Spleen (tissue), 11 donors: Measurements from ENCODE around the gene C1QTNF5. TPM values are rescaled to one million over a fixed set of nuclear protein-coding genes. Genes with fewer than 3 reads are reported as not detected.

Source experiments
- DNase-seq: peaks from one replicate; pipeline ENCODE4 v3.0.0-alpha.2; 2020
- H3K27ac ChIP-seq, 8 donors: fragments of 200-600 bp; sonication (generic) in 7 of 8; 1 replicate in 4 of 8; 2 replicates in 4 of 8; pipeline versions ENCODE4 v1.5.0 to v1.8.0; 2016 to 2021; ENCODE audit warnings: inconsistent platforms in 4 of 8, mild to moderate bottlenecking in 4 of 8, moderate library complexity in 1 of 8
- H3K27me3 ChIP-seq, 7 donors: fragments of 200-600 bp; sonication (generic) in 6 of 7; replicated peaks in 1 of 7; 1 replicate in 4 of 7; 2 replicates in 3 of 7; pipeline versions ENCODE4 v1.5.0 to v1.8.0; 2016 to 2021; ENCODE audit warnings: inconsistent platforms in 3 of 7, mild to moderate bottlenecking in 1 of 7
- H3K36me3 ChIP-seq, 6 donors: fragments of 200-600 bp; sonication (generic) in 5 of 6; 1 replicate in 4 of 6; 2 replicates in 2 of 6; pipeline versions ENCODE4 v1.5.0 to v1.8.0; 2016 to 2021; ENCODE audit warnings: inconsistent platforms in 2 of 6
- H3K4me1 ChIP-seq, 6 donors: fragments of 200-600 bp; sonication (generic) in 5 of 6; 1 replicate in 3 of 6; 2 replicates in 3 of 6; pipeline versions ENCODE4 v1.5.0 to v1.8.0; 2016 to 2021; ENCODE audit warnings: inconsistent platforms in 3 of 6
- H3K4me3 ChIP-seq, 8 donors: fragments of 200-600 bp; sonication (generic) in 7 of 8; 1 replicate in 4 of 8; 2 replicates in 4 of 8; pipeline versions ENCODE4 v1.5.0 to v1.8.0; 2016 to 2021; ENCODE audit warnings: inconsistent platforms in 4 of 8, mild to moderate bottlenecking in 4 of 8, moderate library complexity in 2 of 8
- H3K9me3 ChIP-seq, 8 donors: fragments of 200-600 bp; sonication (generic) in 7 of 8; 1 replicate in 4 of 8; 2 replicates in 4 of 8; pipeline versions ENCODE4 v1.5.0 to v1.8.0; 2016 to 2021; ENCODE audit warnings: inconsistent platforms in 4 of 8
- POLR2A ChIP-seq, 3 donors: fragments of 450-650 bp; IDR thresholded peaks; one replicate each; pipeline ENCODE4 v1.5.1; 2017; ENCODE audit warnings: antibody characterized with exemption in 3 of 3, mild to moderate bottlenecking in 1 of 3
- POLR2AphosphoS5 ChIP-seq, 3 donors: sonication (generic); formaldehyde crosslinking; IDR thresholded peaks; one replicate each; pipeline ENCODE4 v1.5.1; 2017; ENCODE audit warnings: antibody characterized with exemption in 3 of 3
- WGBS, 5 donors: extraction: QIAGEN DNeasy Blood & Tissue Kit in 3 of 5; methylation state at CpG; one replicate each; pipeline versions ENCODE4 v1.1.5 to v1.1.7; 2013 to 2018; 5-methylcytosine and 5-hydroxymethylcytosine counted together
- intact Hi-C: fragments of 100-400 bp; cut with DNase I; formaldehyde crosslinking; loops from one replicate; pipeline ENCODE4 v1.15.0; 2023; ENCODE audit warnings: low total_unique reads
- polyA plus RNA-seq, 3 donors: library from polyadenylated mRNA; stranded (reverse); fragments of 200-250 nt; gene quantifications; one replicate each; pipeline ENCODE4 v1.2.1, GENCODE V29; 2013
- total RNA-seq, 7 donors: library from RNA; depleted of rRNA in 3 of 7; stranded (reverse); fragments of >200 nt in 3 of 7; fragmentation: NEBNext Ultra II Directional in 4 of 7; extraction: Animal tissue kit (Norgen Biotek cat#: 25700) in 4 of 7; gene quantifications; one replicate each; pipeline versions ENCODE4 v1.1.0 to v1.2.1, GENCODE V29; 2016 to 2021
- TF ChIP-seq, protein P1 (sequence below), 11 experiments: fragments of 200-600 bp in 7 of 11; fragments of 450-650 bp in 4 of 11; sonication (generic) in 4 of 11; IDR thresholded peaks in 8 of 11; conservative IDR thresholded peaks in 3 of 11; 1 replicate in 7 of 11; 2 replicates in 4 of 11; pipeline versions ENCODE4 v1.4.0 to v1.8.0; 2016 to 2021; ENCODE audit warnings: antibody characterized with exemption in 11 of 11, inconsistent platforms in 4 of 11, mild to moderate bottlenecking in 1 of 11
- donor health status: healthy with polysubstance abuse.
- donor health status: DM: no; HTN: no; CAD: no; lungs with moderate emphysema.
- donor health status: DM: no; HTN: no; CAD: no.
- donor health status: Bipolar disorder and iron deficiency.
- donor health status: healthy.
- donor health status: DM: no; HTN: no; CAD: no.
- donor health status: DM: yes; HTN: yes; CAD: no.

The C1QTNF5 gene
- total and polyA plus RNA-seq, 10 donors = 10.3 to 55.0 (median 29.9) TPM

GRCh38 chr11:119338318-119338890, 2.3 kb downstream of the C1QTNF5 start:
- no peak for TF ChIP-seq POLR2AphosphoS5 (IDR thresholded peaks at IDR 0.05)
- TF ChIP-seq, protein P1, sequence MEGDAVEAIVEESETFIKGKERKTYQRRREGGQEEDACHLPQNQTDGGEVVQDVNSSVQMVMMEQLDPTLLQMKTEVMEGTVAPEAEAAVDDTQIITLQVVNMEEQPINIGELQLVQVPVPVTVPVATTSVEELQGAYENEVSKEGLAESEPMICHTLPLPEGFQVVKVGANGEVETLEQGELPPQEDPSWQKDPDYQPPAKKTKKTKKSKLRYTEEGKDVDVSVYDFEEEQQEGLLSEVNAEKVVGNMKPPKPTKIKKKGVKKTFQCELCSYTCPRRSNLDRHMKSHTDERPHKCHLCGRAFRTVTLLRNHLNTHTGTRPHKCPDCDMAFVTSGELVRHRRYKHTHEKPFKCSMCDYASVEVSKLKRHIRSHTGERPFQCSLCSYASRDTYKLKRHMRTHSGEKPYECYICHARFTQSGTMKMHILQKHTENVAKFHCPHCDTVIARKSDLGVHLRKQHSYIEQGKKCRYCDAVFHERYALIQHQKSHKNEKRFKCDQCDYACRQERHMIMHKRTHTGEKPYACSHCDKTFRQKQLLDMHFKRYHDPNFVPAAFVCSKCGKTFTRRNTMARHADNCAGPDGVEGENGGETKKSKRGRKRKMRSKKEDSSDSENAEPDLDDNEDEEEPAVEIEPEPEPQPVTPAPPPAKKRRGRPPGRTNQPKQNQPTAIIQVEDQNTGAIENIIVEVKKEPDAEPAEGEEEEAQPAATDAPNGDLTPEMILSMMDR (IDR thresholded peaks at IDR 0.05 in 8 of 11, conservative IDR thresholded peaks at IDR 0.05 in 3 of 11) = peak; percentile 26 to 85 (median 79)
- 24 to 40% (median 27%) methylated on average over 17 of the region's 17 CpGs for WGBS, 5 donors
- Histone ChIP-seq H3K27me3 (peaks cover 3 to 50% (median 16%) of the 10 kb centered on the region in 7 donors), H3K27ac (peak overlapping the region in 2 of 8 donors; percentile 16 to 36), H3K4me1 (peaks cover 43 to 86% (median 73%) of the 10 kb centered on the region in 6 donors), H3K4me3 (peak overlapping the region in 1 of 8 donors; percentile 70), H3K36me3 (peaks cover 0 to 18% (median 8%) of the 10 kb centered on the region in 6 donors), H3K9me3 (no peaks in the 10 kb centered on the region)
- peak; percentile 88 for DNase-seq
- intact Hi-C loops = no loop called here

GRCh38 chr11:119337581-119338317, 2.9 kb downstream of the C1QTNF5 start:
- Histone ChIP-seq H3K4me1 (peaks cover 43 to 93% (median 75%) of the 10 kb centered on the region in 6 donors), H3K27me3 (peaks cover 3 to 45% (median 16%) of the 10 kb centered on the region in 7 donors), H3K4me3 (peak overlapping the region in 1 of 8 donors; percentile 70), H3K27ac (peak overlapping the region in 2 of 8 donors; percentile 16 to 36), H3K36me3 (peaks cover 0 to 18% (median 8%) of the 10 kb centered on the region in 6 donors), H3K9me3 (no peaks in the 10 kb centered on the region)
- no peak for TF ChIP-seq POLR2AphosphoS5 (IDR thresholded peaks at IDR 0.05)
- TF ChIP-seq, protein P1 (IDR thresholded peaks at IDR 0.05 in 8 of 11, conservative IDR thresholded peaks at IDR 0.05 in 3 of 11) = no peak
- no peak for TF ChIP-seq POLR2A (IDR thresholded peaks at IDR 0.05)
- WGBS, 5 donors = 70 to 83% (median 78%) methylated on average over 6 to 9 of the region's 9 CpGs
- intact Hi-C loops = no loop called here
- peak; percentile 66 for DNase-seq

DNA sequence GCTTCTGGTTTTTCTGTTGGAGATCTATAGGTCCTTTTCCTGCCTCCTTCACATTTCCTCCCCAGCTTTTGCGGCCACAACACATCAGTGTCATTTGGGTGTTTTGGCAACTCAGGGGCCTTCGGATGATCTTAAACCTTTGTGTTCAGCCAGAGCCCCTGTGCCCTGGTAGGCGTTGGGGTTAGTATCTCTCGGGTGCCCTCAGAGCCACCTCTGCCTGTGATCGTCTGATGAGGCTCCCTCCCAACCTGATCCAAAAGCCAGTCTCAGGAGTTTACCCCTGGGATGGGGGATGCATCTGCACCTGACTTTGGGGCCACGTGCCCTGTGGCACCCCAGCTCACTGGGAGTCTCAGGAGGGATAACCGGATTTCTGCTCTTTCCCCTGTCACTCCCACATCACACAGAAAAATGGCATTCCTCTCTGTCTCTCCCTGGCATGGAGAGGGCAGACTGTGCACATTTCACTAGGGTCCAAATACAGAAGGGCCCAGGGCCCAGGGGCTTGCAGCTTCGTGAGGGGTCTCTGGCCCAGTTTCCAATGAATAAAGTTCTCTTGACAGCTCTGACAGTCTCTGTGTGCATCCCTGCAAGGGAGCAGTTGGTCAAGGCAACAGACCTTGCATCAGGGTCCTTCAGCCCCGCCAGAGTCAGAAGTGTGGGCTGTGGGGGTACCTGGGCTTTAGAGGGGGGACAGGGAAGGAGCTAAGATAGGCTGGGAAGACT, 3.8 kb downstream of the C1QTNF5 start:
- no peaks in the 10 kb centered on the region for H3K9me3 ChIP-seq
- H3K27ac ChIP-seq = no peak overlapping the region
- TF ChIP-seq POLR2AphosphoS5 (IDR thresholded peaks at IDR 0.05) (no peak), POLR2A (IDR thresholded peaks at IDR 0.05) (no peak)
- TF ChIP-seq, protein P1 (IDR thresholded peaks at IDR 0.05 in 8 of 11, conservative IDR thresholded peaks at IDR 0.05 in 3 of 11) = no peak
- 80 to 93% (median 91%) methylated on average over 9 of the region's 9 CpGs for WGBS, 5 donors
- peaks cover 43 to 93% (median 73%) of the 10 kb centered on the region in 6 donors for H3K4me1 ChIP-seq
- peaks cover 0 to 18% (median 8%) of the 10 kb centered on the region in 6 donors for H3K36me3 ChIP-seq
- intact Hi-C loops = no loop called here
- peaks cover 3 to 36% (median 16%) of the 10 kb centered on the region in 7 donors for H3K27me3 ChIP-seq
- no peak overlapping the region for H3K4me3 ChIP-seq
- peak; percentile 63 for DNase-seq
